ENCODE data around the gene ADGRG3.

DNA sequence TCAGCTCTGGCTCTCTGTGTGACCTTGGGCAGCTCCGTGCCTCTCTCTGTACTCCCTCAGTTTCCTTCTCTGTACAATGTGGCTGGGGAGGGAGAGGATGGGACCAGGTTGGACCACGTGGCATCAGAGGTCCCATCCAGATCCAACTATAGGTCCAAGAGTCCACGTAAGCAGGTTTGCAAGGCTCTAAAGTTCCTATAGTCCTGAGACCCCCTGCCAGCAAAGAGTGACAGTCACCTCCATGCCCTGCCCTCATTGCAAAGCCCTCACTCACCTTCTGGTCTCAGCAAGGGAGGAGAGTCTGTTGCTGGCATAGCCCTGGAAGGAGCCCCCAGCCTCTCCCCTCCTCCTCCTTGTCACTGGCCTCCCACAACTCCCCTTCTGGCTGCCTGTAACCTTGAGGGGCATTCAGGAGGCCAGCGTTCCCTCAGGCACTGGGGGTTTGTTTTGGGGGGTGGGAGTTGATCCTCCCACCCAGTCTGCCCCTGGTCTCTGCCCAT is 20.4 kb downstream of the ADGRG3 start:
- TF ChIP-seq POLR2AphosphoS5 (IDR thresholded peaks at IDR 0.05; ENCODE audit: low read depth, low read length), result no peak
- no peak for TF ChIP-seq POLR2A (IDR thresholded peaks at IDR 0.05; ENCODE audit: low read depth, low read length)

Measured in GM12892 (cell line).